PC-3 (cell line): Measurements from ENCODE around the gene FBXO48.

Experiments used
- CTCF ChIP-seq: fragments of 300-600 bp; sonication (generic); conservative IDR thresholded peaks from 2 replicates; pipeline ENCODE4 v1.5.1; 2017; ENCODE audit warnings: antibody characterized with exemption, low read depth, mild to moderate bottlenecking, low read length
- EZH2 ChIP-seq: fragments of 300-600 bp; sonication (generic); IDR thresholded peaks from one replicate; pipeline ENCODE4 v1.6.1; 2017; ENCODE audit warnings: antibody characterized with exemption, mild to moderate bottlenecking, low read length; ENCODE audit not compliant: unreplicated experiment
- EZH2phosphoT487 ChIP-seq: fragments of 300-600 bp; sonication (generic); IDR thresholded peaks from 2 replicates; pipeline ENCODE4 v1.6.1; 2018; ENCODE audit warnings: mild to moderate bottlenecking, antibody characterized with exemption, low read length, borderline replicate concordance

- TF ChIP-seq CTCF (no peak), EZH2 (no peak), EZH2phosphoT487 (no peak)
These were observed 45.9 kb upstream of the FBXO48 start for GRCh38 chr2:68512966-68513365.
